Activated CD4-positive, alpha-beta T cell treated with anti-CD3 and anti-CD28 coated beads for 4 hours (primary cell): Measurements from ENCODE around the gene SND1.

Experiments used
- DNase-seq, 2 donors: peaks; one replicate each; pipeline ENCODE4 v3.0.0-alpha.2; 2020

The SND1 gene

GRCh38 chr7:128110641-128111364 lies 458.8 kb downstream of the SND1 start:
- no peak for DNase-seq

- no peak for DNase-seq
Measured at GRCh38 chr7:128112018-128112780, 460.2 kb downstream of the SND1 start.

GRCh38 chr7:128112781-128113221 lies 460.8 kb downstream of the SND1 start:
- DNase-seq: no peak

DNA sequence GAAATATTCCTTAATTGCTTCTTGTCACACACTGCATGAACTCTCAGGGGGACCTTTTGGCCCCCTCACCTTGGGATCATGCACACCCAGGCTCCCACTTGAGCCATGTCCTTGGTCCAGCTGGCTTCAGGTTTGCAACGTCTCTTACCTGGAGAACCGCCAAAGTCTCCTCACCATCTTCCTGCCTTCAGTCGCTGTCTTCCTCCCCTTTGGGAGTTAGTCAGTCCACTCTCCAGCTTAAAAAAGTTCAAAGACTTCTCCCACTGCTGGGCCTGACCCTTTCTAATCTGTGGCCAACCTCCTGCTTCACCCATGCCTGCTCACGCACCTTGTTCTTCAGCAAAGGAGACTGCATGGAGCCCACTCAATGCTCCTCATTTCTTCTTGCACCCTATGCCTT lies 461.8 kb downstream of the SND1 start:
- no peak for DNase-seq

- DNase-seq: no peak
Measured at GRCh38 chr7:128114806-128115205, 462.8 kb downstream of the SND1 start.

GRCh38 chr7:128115336-128115820 lies 463.4 kb downstream of the SND1 start:
- no peak for DNase-seq

GRCh38 chr7:128115821-128116723 lies 464.1 kb downstream of the SND1 start:
- DNase-seq: no peak

DNA sequence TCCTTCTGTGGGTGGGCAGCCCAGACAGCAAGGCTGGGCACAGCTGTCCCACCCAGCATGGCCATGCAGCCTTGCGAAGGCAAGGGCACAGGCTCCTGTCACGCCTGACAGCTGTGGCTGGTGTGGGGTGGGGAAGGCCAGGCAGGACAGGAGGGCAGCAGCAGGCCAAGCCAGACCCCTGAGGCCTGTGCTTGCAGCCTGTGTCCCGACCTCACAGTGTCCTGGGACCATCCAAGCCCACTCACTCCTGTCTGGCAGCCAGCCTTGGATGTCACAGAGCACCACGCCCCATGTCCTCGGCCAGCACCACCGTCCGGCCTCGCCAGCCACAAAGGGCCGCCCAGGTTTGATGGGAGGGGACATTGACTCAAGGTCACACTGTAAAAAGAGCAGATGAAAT lies 464.7 kb downstream of the SND1 start:
- DNase-seq: no peak

DNA sequence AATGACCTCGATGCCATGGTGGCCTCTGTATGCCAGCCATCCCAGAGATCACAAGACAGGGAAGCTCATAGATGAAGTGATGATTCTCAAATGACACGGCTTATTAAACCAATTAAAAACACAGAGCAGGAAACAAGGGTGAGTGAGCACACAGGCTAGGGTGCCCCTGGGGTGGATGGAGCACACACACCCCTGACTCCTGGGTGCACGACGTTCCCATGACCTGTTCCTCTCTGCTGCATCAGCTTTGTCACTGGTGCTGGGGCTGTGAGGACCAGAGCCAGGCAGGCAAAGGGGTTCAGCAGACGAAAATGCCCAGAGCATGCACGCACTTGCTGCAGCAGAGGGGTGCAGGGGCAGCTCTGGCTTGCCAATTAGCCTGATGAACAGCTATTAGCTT lies 465.7 kb downstream of the SND1 start:
- no peak for DNase-seq

GRCh38 chr7:128119036-128119435 lies 467.0 kb downstream of the SND1 start:
- no peak for DNase-seq

DNA sequence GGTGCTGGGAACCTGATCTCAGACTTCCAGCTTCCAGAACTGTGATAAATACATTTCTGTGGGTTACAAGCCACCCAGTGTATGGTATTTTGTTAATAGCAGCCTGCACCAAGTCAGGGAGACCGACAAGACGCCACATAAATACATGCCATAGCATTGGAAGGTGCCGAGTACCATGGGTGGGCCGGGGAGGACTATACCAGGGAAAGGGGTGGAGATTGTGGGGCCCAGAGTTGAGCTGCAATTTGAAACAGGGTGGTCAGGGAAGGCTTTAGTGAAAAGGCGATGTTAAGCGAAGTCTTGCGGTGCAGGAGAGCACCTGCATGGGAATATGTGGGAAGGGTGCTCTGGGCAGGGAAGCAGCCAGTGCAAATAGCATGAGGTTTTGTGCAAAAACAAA lies 468.1 kb downstream of the SND1 start:
- DNase-seq: no peak

DNA sequence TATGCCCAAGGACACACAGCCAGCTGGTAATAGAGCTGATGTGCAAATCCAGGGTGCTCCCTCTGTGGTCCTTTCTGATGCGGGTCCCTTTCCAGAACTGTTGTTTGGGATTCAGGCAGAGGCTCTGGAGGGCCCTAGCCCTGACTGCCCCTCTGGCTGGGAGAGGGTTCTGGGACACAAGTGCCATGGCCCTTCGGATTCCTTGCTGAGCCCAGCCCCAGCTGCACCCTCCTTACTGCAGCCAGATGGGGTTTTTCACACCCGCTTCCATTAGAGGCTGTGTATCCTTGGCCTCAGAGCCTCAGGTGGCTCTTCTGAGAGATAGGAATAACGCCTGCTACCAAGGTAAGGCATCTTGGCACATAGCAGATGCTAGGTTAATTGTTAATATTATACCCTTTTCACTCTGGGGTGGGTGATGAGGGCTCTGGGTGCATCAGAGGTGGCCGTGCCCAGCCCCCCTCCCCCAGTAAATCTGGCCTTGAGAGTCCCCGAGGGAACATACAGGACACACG lies 469.0 kb downstream of the SND1 start:
- no peak for DNase-seq

GRCh38 chr7:128121711-128122530 lies 469.9 kb downstream of the SND1 start:
- DNase-seq: no peak

DNA sequence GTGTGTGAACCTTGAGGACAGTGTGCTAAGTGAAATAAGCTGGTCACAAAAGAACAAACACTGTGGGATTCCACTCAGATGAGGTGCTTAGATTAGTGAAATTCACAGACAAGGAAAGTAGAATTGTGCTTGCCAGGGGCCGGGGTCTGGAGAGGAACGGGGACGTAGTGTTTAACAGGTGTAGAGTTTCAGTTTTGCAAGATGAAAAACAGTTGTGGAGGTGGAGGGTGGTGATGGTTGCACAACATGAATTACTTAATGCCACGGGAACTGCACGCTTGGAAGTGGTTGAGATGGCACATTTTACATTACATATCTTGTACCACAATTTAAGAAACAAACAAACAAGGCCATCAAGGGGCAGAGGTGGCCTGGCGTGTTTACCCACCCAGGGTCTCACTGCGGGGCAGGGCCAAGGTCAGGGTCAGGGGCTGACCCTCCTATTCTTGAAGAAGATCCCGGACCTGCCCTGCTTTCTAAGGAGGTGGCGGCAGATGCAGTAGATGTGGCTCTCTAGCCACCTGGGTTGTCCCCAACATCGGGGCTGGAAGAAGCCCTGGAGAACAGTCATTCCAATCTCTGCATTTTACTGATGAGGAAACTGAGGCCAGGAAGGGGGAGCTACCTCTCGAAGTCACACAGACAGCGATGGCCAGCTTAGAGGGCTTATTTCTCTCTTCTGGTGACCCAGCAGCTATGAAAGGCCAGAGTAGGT lies 470.7 kb downstream of the SND1 start:
- no peak for DNase-seq

GRCh38 chr7:128123291-128124037 lies 471.5 kb downstream of the SND1 start:
- DNase-seq: no peak

DNA sequence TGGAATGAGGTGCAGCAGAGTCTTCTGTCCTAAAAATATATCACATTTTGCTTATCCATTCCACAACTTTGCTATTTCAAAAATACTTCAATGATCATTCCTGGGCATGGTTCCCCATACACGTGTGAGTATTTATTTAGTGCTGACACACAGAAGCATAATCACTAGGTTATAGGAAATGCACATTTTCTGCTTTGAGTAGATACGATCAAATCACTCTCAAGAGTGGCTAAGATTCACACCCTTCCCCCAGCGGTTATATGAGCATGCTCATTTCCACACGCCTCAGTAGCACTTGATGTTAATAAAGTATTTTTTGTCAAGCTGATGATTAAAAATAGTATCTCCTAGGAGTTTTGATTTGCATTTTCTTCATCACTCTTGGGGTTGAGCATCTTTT lies 472.8 kb downstream of the SND1 start:
- DNase-seq: no peak

DNA sequence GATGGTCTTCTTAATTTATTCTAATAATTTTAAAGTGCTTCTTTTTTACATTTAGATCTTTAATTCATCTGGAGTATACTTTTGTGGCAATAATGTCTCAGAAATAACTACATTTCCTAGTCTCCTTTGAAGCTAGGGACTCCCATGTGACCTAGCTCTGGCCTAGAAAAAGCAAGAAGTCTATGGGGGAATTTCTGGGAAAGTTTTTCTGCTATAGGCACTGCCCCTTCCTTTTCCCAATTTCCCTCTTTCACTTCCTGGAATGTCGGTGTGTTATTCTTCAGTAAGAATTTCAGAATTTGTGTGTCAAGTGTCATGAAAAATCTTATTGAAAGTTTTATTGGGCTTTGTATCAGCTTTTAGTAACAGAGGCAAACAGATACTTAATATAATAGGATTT lies 473.8 kb downstream of the SND1 start:
- DNase-seq: no peak

DNA sequence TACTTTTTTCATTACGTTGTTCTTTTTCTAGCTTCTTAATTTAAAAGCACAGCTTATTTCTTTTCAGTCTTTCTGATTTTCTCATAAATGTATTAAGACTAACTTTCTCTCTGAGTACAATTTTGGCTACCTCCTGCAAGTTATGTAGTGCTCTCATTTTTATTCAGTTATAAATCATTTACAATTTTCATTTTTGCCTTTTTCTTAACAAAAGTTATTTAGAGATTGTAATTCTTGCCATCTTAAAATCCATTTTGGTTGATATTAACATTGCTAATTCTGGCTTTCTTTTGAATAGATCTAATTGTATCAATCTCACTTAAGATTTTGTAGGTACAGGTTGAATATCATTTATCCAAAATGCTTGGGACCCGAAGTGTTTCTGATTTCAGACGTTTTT lies 476.4 kb downstream of the SND1 start:
- DNase-seq: no peak

- DNase-seq: no peak
Measured at GRCh38 chr7:128129224-128129864, 477.4 kb downstream of the SND1 start.

DNA sequence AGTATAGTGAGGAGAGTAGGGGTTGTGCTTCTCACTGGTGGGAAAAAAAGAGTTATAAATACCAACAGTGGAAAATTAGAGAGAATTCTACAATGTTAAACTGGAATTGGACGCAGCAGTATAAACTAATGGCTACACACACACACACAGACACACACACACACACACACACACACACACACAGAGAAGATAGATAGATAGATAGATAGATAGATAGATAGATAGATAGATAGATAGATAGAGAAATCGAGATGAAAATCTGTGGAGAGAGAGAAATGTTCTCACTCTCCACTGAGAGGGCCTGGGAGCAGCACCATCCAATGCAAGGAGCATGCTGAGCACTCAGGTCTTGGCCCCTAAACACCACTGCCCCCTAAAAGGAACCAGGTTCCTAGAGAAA lies 479.1 kb downstream of the SND1 start:
- DNase-seq: no peak
